Uterus (tissue), 2 donors: ENCODE data around the gene FAM20A.

ENCODE experiments used
- POLR2A ChIP-seq, 2 donors: fragments of 450-650 bp; IDR thresholded peaks; one replicate each; pipeline ENCODE4 v1.6.1; 2016; ENCODE audit warnings: antibody characterized with exemption in 2 of 2, mild to moderate bottlenecking in 1 of 2, moderate library complexity in 1 of 2
- TF ChIP-seq, protein P1 (sequence below), 4 experiments: fragments of 200-600 bp in 2 of 4; fragments of 450-650 bp in 2 of 4; sonication (generic) in 2 of 4; IDR thresholded peaks; one replicate each; pipeline ENCODE4 v1.5.1; 2016 to 2019; ENCODE audit warnings: antibody characterized with exemption in 4 of 4, mild to moderate bottlenecking in 2 of 4, moderate library complexity in 1 of 4

DNA sequence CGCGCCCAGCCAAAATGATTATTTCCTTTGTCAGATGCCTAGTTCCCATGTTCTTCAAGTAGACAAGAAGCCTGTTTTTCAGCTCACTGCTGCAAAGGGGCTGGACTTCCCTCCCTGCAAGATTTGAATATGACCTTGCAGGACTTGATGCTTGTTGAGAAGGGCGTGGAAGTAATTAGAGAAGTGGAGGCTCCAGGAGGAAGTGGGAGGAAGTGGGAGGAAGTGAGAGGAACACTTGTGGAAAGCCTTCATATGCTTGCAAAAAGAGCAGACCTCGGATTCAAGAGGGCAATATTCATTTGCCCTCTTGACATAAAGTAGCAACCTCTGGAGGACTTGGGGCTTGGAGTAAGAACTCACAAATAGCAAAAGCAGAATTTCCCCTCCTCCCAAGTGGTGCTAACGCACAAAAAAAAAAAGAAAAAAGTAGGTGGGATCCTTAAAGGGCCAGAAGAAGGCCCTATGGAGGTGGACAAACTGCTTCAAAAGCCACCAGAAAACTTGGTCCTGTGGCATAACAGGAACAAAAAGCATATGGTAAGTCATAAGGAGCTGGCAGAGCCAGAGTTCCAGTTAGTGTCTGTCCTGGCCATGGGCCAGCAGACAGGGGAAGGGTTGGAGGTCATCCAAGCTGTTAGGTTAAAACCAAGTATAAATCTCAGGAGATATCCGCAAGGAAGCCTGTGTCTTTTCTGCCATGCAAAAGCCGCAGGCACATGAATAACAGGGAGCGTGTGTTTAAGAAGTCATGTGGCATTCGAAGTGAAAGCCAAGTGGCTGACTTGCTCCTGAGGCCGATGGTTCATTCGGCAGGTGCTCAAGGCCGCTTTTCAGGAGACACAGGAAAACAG is 109.6 kb downstream of the FAM20A start:
- TF ChIP-seq, protein P1, sequence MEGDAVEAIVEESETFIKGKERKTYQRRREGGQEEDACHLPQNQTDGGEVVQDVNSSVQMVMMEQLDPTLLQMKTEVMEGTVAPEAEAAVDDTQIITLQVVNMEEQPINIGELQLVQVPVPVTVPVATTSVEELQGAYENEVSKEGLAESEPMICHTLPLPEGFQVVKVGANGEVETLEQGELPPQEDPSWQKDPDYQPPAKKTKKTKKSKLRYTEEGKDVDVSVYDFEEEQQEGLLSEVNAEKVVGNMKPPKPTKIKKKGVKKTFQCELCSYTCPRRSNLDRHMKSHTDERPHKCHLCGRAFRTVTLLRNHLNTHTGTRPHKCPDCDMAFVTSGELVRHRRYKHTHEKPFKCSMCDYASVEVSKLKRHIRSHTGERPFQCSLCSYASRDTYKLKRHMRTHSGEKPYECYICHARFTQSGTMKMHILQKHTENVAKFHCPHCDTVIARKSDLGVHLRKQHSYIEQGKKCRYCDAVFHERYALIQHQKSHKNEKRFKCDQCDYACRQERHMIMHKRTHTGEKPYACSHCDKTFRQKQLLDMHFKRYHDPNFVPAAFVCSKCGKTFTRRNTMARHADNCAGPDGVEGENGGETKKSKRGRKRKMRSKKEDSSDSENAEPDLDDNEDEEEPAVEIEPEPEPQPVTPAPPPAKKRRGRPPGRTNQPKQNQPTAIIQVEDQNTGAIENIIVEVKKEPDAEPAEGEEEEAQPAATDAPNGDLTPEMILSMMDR (IDR thresholded peaks at IDR 0.05): no peak
- TF ChIP-seq POLR2A (IDR thresholded peaks at IDR 0.05): no peak
